ENCODE measurements around the gene TDP2.
"Not testable (repeated sequence)": the region's sequence is repeated elsewhere in the genome, so short reads cannot be mapped to it uniquely, and the experiment has no call there.

TDP2 gene

DNA sequence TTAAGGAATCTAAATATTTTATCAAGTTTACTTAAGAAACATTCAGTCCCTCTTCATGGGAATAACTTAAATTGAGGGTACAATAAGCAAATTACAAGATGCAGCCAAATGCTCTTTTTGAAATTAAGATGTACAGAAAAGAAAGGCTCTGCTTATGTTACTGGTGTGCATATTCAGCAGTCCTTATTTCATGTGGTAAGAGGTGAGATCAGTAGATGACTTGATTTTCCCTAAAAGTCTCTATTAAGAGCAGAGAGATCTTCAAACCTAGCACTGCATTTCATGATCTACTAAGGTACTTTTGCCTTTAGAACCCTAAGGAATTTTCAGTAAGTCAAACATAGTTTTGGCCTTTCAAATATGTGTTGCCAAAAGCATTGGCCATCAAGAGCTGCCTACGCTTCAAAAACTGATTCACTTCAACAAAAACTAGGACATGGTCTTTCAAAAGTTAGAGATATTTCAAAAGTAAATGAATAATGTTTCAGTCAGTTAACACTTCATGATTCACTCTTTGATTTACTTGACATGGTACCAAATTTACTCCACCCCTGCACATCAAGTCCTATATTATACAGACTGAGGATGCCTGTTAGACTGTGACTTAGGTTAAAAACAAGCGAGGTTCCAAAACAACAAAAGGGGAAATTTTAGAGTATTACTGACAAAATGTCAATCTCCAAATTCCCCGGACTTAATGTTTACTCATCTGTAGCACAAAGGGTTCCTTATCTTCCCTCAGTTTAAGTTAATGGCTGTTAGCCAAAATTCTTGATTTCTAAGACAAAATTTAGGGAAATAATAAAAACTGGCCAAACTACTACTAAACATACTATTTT is 33.0 kb upstream of the TDP2 start:
- Histone ChIP-seq H3K9ac (ENCODE audit: insufficient read length, low read depth) (no peak overlapping the region), H3K4me1 (ENCODE audit: insufficient read depth, insufficient read length) (no peaks in the 10 kb centered on the region), H3K36me3 (ENCODE audit: insufficient read depth, insufficient read length, low read length) (peaks cover 25% of the 10 kb centered on the region), H3K27me3 (ENCODE audit: insufficient read depth, insufficient read length) (no peaks in the 10 kb centered on the region), H3K9me3 (ENCODE audit: insufficient read depth, low read length) (no peaks in the 10 kb centered on the region), H3K4me3 (ENCODE audit: insufficient read length, low read depth) (no peak overlapping the region)
- no peak for DNase-seq (ENCODE audit: low read depth, low spot score)
- TF ChIP-seq SUZ12 (IDR thresholded peaks at IDR 0.05; ENCODE audit: extremely low read depth, insufficient read depth, insufficient read length): no peak
- TF ChIP-seq YY1 (IDR thresholded peaks at IDR 0.05; ENCODE audit: insufficient read depth, insufficient read length): no peak
- no peak for TF ChIP-seq ZNF274 (IDR thresholded peaks at IDR 0.05; ENCODE audit: low read depth, low read length)

DNA sequence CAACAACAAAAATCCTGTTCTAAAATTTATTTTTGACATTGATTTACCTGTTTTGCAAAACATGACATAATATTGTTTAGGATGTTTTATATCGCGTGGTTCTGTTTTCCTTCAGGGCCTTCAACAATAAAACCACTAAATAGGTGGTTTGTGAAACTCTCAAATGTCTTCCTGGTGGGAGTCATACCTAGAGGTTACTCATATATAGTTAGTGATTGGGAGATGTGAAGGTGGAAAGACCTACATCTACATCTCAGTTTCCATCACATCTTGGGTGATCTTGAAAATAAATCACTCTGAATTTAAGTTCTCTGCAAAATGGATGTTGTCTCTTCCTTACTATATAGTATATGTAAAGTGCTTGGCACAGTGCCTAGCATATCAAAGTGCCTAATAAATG is 29.4 kb upstream of the TDP2 start:
- TF ChIP-seq YY1 (IDR thresholded peaks at IDR 0.05; ENCODE audit: insufficient read depth, insufficient read length): no peak
- TF ChIP-seq ZNF274 (IDR thresholded peaks at IDR 0.05; ENCODE audit: low read depth, low read length): no peak
- no peak for TF ChIP-seq SUZ12 (IDR thresholded peaks at IDR 0.05; ENCODE audit: extremely low read depth, insufficient read depth, insufficient read length)
- no peak overlapping the region for H3K4me3 ChIP-seq (ENCODE audit: insufficient read length, low read depth)

DNA sequence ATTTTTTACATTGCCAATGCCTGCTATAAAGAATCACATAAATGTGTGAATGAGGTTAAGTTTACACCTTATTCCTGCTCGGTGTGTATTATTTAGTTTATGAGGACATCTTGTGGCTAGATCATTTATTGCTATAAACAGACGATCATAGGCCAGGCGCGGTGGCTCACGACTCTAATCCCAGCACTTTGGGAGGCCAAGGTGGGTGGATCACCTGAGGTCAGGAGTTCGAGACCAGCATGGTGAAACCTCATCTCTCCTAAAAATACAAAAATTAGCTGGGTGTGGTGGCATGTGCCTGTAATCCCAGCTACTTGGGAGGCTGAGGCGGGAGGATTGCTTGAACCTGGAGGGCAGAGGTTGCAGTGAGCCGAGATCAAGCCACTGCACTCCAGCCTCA is 28.9 kb upstream of the TDP2 start:
- not testable (repeated sequence) for H3K36me3 ChIP-seq (ENCODE audit: insufficient read depth, insufficient read length, low read length); H3K27me3 ChIP-seq (ENCODE audit: insufficient read depth, insufficient read length); H3K9me3 ChIP-seq (ENCODE audit: insufficient read depth, low read length); H3K4me3 ChIP-seq (ENCODE audit: insufficient read length, low read depth); DNase-seq (ENCODE audit: low read depth, low spot score); H3K9ac ChIP-seq (ENCODE audit: insufficient read length, low read depth); H3K4me1 ChIP-seq (ENCODE audit: insufficient read depth, insufficient read length)

More for the DNA sequence above, 29.4 kb upstream of the TDP2 start:
- Histone ChIP-seq H3K9ac (ENCODE audit: insufficient read length, low read depth) (no peak overlapping the region), H3K4me1 (ENCODE audit: insufficient read depth, insufficient read length) (no peaks in the 10 kb centered on the region), H3K36me3 (ENCODE audit: insufficient read depth, insufficient read length, low read length) (no peaks in the 10 kb centered on the region), H3K9me3 (ENCODE audit: insufficient read depth, low read length) (no peaks in the 10 kb centered on the region), H3K27me3 (ENCODE audit: insufficient read depth, insufficient read length) (no peaks in the 10 kb centered on the region)
- DNase-seq (ENCODE audit: low read depth, low spot score): no peak

DNA sequence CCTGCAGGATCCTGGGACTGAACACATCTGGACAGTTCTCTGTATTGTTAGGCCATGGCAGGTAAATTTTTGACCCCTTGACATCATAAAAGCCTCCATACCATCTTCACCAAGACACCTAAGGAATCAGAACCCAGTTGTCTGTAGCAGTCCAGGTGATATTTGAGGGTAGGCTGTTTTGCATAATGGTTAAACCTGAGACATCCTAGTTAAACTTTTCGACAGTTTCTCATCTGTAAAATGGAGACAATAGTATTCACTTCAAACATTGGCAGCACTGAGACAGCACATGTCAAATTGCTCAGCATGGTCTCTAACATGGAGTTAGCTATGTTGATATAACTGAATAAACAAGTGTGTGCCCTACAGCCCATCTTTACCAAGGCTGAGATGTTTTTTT is 27.5 kb upstream of the TDP2 start:
- no peak for DNase-seq (ENCODE audit: low read depth, low spot score)
- H3K9ac ChIP-seq (ENCODE audit: insufficient read length, low read depth): no peak overlapping the region
- no peaks in the 10 kb centered on the region for H3K4me1 ChIP-seq (ENCODE audit: insufficient read depth, insufficient read length)
- H3K4me3 ChIP-seq (ENCODE audit: insufficient read length, low read depth): no peak overlapping the region
- no peaks in the 10 kb centered on the region for H3K36me3 ChIP-seq (ENCODE audit: insufficient read depth, insufficient read length, low read length)
- no peak for TF ChIP-seq YY1 (IDR thresholded peaks at IDR 0.05; ENCODE audit: insufficient read depth, insufficient read length)
- TF ChIP-seq SUZ12 (IDR thresholded peaks at IDR 0.05; ENCODE audit: extremely low read depth, insufficient read depth, insufficient read length): no peak
- TF ChIP-seq ZNF274 (IDR thresholded peaks at IDR 0.05; ENCODE audit: low read depth, low read length): no peak
- H3K27me3 ChIP-seq (ENCODE audit: insufficient read depth, insufficient read length): no peaks in the 10 kb centered on the region
- no peaks in the 10 kb centered on the region for H3K9me3 ChIP-seq (ENCODE audit: insufficient read depth, low read length)

DNA sequence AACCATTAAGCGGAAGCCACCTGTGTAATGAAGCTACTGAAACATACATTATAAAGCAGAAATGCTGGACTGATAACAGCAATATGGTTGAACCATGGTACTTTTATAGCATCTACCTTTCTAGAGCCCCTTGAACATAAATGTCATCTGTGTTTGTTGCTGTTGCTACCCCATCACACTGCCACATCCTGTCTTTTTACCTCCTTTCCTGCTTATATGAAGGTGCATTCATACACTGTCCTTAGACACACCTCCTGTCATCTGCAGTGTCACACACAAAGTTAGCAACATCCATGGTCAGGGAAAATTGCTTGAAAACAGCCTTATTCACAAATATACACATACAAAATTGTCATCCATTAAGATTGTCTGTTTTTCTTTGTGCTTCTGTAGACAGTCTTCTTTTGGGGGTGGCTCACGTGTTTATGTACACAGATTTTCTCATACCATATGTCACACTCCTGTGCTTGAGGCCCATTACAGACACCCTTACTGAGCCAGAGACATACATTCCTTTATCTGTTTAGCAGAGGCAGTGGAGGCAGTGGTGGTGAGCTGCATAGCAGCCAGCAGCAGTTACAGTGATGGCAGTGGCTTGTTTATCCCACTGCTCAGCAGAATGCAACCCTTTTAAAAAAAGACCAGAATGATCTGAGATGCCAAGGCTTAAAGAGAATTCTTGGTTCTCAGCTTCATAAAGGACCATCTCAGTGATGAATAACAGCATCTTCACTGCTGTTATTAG is 26.3 kb upstream of the TDP2 start:
- no peaks in the 10 kb centered on the region for H3K27me3 ChIP-seq (ENCODE audit: insufficient read depth, insufficient read length)
- TF ChIP-seq ZNF274 (IDR thresholded peaks at IDR 0.05; ENCODE audit: low read depth, low read length): no peak
- TF ChIP-seq SUZ12 (IDR thresholded peaks at IDR 0.05; ENCODE audit: extremely low read depth, insufficient read depth, insufficient read length): no peak
- TF ChIP-seq YY1 (IDR thresholded peaks at IDR 0.05; ENCODE audit: insufficient read depth, insufficient read length): no peak
- no peak overlapping the region for H3K4me3 ChIP-seq (ENCODE audit: insufficient read length, low read depth)
- H3K4me1 ChIP-seq (ENCODE audit: insufficient read depth, insufficient read length): no peaks in the 10 kb centered on the region
- H3K9me3 ChIP-seq (ENCODE audit: insufficient read depth, low read length): no peaks in the 10 kb centered on the region
- H3K36me3 ChIP-seq (ENCODE audit: insufficient read depth, insufficient read length, low read length): no peaks in the 10 kb centered on the region
- no peak overlapping the region for H3K9ac ChIP-seq (ENCODE audit: insufficient read length, low read depth)
- DNase-seq (ENCODE audit: low read depth, low spot score): no peak

DNA sequence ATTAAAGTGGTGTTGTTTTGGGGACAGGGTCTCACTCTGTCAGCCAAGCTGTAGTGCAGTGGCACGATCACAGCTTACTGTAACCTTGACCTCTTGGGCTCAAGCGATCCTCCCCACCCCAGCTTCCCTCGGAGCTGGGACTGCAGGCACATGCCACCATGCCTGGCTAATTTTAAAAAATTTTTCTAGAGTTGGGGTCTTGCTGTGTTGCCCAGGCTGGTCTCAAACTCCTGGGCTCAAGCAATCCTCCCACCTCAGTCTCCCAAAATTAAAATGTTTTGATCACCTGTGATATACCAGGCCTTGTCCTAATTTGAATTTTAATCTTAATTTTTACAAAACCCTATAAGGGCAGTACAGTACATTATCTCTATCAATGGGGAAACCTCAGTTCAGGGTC is 25.7 kb upstream of the TDP2 start:
- Histone ChIP-seq H3K27me3 (ENCODE audit: insufficient read depth, insufficient read length) (no peaks in the 10 kb centered on the region), H3K4me3 (ENCODE audit: insufficient read length, low read depth) (no peak overlapping the region), H3K9ac (ENCODE audit: insufficient read length, low read depth) (no peak overlapping the region), H3K4me1 (ENCODE audit: insufficient read depth, insufficient read length) (no peaks in the 10 kb centered on the region), H3K9me3 (ENCODE audit: insufficient read depth, low read length) (no peaks in the 10 kb centered on the region), H3K36me3 (ENCODE audit: insufficient read depth, insufficient read length, low read length) (no peaks in the 10 kb centered on the region)
- DNase-seq (ENCODE audit: low read depth, low spot score): no peak
- TF ChIP-seq YY1 (IDR thresholded peaks at IDR 0.05; ENCODE audit: insufficient read depth, insufficient read length): no peak
- no peak for TF ChIP-seq ZNF274 (IDR thresholded peaks at IDR 0.05; ENCODE audit: low read depth, low read length)
- TF ChIP-seq SUZ12 (IDR thresholded peaks at IDR 0.05; ENCODE audit: extremely low read depth, insufficient read depth, insufficient read length): no peak

DNA sequence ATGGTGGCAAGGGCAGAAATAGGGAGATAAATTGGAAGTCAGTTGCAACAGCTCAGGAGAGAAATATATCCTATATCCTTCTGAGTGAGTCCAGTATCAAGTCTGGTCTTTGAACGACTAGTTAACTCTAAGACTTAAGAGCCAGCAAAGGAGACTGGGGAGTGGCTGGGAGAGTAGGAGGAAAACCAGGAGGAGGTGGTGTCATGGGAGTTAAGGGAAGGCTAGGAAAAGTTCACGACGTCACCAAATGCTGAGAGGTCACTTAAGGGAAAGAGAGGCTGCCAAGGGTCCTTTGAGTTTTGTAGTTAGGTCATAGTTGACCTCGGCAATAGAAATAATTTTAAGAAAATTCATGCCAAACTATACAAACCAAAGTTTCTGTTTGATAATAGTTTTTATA is 25.3 kb upstream of the TDP2 start:
- Histone ChIP-seq H3K9me3 (ENCODE audit: insufficient read depth, low read length) (no peaks in the 10 kb centered on the region), H3K27me3 (ENCODE audit: insufficient read depth, insufficient read length) (no peaks in the 10 kb centered on the region), H3K4me1 (ENCODE audit: insufficient read depth, insufficient read length) (no peaks in the 10 kb centered on the region), H3K9ac (ENCODE audit: insufficient read length, low read depth) (no peak overlapping the region), H3K36me3 (ENCODE audit: insufficient read depth, insufficient read length, low read length) (no peaks in the 10 kb centered on the region), H3K4me3 (ENCODE audit: insufficient read length, low read depth) (no peak overlapping the region)
- TF ChIP-seq ZNF274 (IDR thresholded peaks at IDR 0.05; ENCODE audit: low read depth, low read length) (no peak), SUZ12 (IDR thresholded peaks at IDR 0.05; ENCODE audit: extremely low read depth, insufficient read depth, insufficient read length) (no peak), YY1 (IDR thresholded peaks at IDR 0.05; ENCODE audit: insufficient read depth, insufficient read length) (no peak)
- DNase-seq (ENCODE audit: low read depth, low spot score): no peak
